Smooth muscle cell of the brain vasculature (primary cell): ENCODE results near the gene MTARC2.
"Not testable (repeated sequence)": the region's sequence is repeated elsewhere in the genome, so short reads cannot be mapped to it uniquely, and the experiment has no call there.

ENCODE experiments used
- DNase-seq: peaks from one replicate; pipeline ENCODE4 v3.0.0-alpha.2; 2012; ENCODE audit warnings: low read depth, low spot score

Gene MTARC2

DNA sequence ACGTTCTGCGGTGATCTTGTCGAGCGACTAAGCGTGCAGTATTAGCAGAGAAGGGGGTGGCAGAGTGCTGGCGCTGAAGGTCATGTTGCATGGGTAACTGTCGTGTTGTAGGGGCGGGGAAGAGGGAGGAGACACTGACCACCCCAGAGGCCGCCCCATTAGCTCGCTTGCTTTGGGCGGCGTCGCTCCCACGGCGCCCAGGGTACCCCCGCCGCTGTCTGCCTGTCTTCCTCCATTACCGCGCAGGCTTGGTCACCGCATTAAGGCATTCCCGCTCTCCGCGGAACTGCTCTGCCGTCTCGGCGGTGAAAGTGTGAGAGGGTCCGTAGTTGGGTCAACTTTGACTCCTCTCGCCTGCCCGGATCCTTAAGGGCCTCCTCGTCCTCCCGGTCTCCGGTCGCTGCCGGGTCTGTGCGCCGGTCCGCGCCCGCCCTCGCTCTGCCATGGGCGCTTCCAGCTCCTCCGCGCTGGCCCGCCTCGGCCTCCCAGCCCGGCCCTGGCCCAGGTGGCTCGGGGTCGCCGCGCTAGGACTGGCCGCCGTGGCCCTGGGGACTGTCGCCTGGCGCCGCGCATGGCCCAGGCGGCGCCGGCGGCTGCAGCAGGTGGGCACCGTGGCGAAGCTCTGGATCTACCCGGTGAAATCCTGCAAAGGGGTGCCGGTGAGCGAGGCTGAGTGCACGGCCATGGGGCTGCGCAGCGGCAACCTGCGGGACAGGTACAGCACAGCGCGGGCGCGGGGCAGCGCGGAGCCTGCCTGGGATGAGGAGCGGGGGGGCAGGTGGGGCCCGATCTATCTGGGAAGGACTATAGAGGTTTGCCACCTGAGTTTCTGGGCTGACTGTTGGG is at the start of gene MTARC2:
Gene MTARC2 (plus strand): TSS at position 234 of the 846 bp plus-strand sequence. CDS start 210 bp downstream, at position 444.
- DNase-seq, result no peak

DNA sequence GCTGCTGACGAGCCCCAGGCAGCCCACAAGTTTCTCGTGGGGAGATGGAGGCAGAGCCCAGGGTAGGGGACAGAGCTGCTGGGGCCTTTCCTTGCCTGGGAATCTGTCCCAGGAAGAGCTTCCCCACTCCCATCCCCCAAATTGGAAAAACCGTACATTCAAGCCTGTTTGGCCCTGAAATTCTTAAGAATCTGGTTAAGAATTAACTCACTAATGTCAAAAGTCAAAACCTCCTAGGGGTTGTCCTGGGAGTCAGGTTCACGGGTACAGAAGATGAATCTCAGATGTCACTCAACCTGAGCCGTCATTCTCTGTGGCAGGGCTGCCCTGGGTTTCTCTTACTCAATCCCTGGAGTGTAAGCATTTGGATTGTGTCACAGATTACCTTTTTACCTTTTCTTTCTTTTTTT is 49.5 kb upstream of the MTARC2 start:
- DNase-seq, result no peak

DNA sequence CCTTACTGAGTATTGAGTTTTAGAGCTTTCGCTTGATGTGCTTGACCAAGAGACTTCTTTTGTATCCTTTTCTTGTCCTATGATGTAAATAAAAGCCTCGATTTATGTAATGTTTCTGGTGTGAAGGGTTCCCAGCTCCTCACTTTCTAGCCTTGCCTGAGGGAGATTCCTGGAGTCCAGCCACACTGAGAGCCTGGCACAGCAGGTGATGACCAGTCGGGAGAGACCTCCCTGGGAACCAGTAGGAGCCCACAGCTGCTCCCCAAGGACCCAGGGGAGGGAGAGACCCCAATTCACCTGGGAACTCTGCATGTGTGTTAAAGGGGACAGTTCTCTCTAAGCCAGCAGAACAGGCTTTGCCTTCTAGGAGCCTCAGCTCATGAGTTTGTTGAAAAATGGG is 49.1 kb upstream of the MTARC2 start:
- no peak for DNase-seq

DNA sequence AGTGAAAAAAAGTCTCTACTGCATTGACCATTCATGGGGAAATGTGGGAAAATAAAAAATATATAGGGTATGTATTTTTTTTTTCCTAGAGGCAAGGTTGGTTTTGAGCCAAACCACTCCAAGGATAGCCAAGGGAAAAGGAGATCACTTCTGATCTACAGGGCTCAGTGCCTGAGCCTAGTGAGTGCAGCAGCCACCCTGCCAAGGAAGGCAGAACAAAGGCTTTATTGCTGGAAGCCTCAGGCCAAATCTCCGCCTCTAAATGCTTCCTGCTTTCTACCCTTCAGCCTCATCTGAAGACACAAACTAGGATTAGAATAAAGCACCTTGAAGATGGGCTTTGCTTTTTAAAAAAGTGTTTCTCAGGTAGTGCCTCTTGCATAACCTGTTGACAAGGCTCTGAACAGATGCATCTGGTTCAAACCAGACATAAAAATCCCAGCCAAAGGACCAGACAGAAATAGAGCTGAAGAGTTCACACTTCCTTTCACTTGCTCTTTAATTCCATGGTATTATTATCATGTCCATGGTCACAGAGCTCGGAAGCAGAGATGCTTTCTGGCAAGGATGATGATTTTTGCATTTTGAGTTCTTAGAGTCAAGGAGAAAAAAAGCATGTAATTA is 47.5 kb upstream of the MTARC2 start:
- no peak for DNase-seq

DNA sequence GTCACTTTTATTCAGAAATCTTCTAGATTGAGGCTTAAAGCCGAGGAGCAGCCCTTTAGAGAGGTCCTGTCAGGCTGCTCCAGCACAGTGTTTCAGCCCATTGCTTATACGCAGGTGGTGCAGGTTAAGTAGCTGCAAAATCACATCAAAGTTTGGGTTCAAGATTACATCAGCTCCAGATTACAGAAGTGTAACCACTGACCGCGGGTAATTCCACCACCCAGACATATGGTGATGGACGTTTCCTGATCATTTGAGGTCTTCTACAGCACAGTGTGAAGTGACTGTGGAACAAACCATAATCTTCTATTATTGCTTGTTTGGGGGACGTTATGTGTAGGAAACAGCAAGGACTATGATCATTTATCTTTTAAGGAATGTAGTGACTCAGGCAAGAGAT is 46.1 kb upstream of the MTARC2 start:
- DNase-seq, result no peak

DNA sequence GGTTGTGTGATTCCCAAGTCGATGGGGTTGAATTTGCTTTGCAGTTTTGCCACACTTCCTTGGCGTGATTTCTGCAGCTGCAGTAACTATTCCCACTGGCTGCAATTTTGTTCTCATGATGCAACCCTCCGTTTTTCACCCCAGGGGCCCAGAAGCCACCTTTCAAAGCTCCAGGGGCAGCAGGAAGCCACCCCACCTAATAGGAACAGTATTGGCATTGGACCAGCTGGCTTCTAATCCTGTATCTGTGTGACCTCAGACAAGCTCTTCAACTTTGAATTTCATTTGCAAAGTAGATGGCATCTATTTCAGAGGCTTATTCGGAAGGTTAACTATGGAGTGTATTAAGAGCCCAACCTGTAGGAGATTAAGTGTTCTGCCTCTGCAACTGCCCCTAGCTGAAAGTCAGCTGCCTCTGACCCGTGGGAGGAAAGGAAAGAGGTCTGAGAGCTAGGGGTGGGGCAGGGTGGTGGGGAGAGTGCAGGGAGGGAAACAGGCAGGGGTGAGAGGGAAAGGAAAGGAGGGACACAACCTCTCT is 45.3 kb upstream of the MTARC2 start:
- DNase-seq, result no peak

DNA sequence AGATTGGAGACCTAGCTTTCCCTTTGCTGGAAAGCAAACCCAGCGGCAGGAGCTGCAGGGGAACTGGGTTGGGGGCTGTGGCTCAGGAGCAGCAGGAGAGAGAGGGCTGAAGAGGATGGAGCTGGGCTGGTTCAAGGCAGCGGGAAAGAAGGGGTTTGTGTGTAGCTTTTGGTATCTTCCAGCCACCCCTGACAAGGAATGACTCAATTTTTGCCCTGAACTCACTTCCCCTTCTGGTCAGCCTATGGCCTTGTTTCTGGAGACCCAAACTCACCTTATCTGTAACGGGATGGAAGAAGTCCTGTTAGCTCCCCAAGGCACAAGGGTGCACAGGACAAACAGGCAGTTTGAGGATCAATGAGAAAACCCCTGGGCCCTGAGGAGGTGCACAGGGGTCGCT is 44.8 kb upstream of the MTARC2 start:
- no peak for DNase-seq

DNA sequence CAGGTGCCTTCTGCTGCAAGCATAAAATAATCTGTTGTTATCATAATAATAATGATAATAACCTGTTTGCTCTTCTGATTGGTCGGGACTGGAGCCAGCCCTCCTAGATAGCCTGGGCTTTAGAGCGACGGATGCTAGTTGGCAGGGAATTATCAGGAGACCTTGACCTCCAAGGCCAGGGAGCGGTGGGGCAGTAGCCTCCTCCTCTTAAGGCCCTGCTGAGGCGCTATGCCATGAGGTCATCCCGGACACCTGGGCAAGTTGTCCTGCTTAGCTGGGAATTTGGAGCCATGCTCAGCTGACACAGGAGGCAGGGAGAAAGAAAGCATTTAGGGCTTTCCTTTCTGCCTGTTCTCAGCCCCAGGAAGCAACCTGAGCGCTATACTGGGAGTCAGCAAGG is 42.3 kb upstream of the MTARC2 start:
- no peak for DNase-seq

DNA sequence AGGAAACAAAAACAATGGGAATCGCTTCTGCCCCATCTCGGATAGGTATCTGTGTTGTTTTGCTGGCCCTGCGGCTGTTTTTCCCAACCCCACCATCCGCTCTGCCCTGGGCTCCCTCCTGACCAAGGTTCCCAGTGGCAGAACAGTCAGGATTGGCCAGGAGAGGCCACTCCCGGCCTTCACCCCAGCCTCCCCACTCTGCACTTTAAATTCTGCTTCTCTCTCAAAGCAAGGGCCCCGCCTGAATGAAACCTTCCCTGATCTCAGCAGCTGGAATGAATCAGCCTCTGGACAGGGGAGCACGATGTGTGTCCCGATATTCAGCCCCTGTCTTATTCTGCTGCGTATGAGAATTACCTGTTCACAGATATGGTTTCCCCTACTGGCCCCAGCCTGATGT is 41.6 kb upstream of the MTARC2 start:
- DNase-seq, result no peak

DNA sequence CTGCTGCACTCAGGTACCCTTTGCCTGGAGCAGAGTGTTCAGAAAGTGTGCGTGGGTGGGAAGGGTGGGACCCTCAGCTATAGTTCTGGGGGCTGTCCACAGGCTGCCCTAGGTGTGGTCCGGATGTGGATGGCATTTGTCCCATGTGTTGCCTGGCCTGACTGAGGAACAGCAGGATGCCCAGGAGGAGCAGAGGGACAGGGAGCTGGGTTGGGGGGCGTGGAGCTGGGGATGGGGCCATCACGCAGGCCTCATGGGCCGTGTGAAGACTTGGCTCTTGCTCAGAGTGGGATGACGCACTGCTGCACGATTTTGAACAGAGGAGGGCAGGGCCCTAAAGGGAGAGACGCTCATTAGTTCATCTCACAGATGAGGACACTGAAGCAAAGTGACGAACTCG is 41.0 kb upstream of the MTARC2 start:
- no peak for DNase-seq

DNA sequence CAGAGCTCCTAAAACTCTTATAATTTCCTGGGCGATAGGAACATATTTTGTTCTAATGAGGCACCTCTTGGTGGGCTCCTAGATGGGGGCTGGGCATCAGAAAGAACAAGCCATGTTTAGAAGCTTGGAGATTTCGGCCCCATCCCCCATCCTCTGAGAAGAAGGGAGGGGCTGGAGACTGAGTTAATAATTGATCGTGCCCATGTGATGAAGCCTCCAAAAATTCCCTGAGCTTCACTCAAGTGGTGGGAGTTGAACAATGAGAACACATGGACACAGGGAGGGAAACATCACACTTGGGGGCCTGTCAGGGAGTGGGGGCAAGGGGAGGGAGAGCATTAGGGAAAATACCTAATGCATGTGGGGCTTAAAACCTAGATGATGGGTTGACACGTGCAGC is 39.9 kb upstream of the MTARC2 start:
- no peak for DNase-seq

DNA sequence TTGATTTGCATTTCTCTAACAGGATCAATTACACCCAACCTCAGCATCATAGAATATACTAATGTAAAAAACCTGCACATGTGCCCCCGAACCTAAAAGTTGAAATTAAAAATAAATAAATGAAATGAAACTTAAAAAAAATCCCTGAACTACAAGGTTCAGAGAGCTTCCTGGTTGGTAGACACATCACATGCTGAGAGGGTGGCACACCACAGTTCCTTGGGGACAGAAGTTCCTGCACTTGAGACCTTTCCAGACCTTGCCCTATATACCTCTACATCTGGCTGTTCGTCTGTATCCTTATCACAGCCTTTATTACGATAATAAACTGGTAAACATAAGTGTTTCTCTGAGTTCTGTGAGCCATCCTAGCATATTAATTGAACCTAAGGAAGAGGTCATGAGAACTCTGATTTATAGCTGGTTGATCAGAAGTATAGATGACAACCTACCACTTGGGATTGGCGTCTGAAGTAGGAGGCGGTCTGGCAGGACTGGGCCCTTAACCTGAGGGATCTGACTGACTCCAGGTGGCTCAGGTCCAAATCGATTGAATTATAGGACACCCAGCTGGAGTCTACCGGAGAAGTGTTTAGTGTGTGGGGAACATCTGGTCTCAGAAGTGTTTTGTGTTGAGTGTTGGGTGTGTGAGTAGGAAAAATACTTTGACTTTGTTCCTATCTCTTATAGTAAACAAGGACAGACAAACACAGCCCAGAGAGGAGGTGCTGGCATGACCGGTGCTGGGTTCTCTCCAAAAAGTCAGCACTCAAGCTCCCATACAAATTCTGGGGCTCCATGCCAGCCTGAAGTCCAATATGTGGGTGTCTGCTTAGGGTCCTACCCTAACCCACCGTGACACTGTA is 39.0 kb upstream of the MTARC2 start:
- no peak for DNase-seq

DNA sequence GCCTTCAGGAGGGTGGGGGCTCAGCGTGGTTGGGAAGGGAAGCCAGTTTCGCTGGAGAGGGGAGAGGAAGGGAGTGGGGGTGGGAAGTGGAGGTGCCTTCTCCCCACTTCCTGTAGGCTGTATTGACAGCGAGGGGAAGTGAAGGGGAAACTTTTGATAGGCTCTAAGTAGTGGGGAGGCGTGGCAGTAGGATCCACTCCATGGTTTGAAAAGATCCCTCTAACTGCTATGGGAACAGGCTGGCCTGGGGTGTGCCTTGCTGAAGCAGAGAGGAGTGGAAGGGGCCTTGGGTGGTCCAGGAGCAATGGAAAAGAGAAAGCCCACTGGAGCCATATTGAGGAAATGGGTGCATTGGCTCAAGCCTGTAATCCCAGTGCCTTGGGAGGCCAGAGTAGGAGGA is 37.8 kb upstream of the MTARC2 start:
- DNase-seq, result no peak

DNA sequence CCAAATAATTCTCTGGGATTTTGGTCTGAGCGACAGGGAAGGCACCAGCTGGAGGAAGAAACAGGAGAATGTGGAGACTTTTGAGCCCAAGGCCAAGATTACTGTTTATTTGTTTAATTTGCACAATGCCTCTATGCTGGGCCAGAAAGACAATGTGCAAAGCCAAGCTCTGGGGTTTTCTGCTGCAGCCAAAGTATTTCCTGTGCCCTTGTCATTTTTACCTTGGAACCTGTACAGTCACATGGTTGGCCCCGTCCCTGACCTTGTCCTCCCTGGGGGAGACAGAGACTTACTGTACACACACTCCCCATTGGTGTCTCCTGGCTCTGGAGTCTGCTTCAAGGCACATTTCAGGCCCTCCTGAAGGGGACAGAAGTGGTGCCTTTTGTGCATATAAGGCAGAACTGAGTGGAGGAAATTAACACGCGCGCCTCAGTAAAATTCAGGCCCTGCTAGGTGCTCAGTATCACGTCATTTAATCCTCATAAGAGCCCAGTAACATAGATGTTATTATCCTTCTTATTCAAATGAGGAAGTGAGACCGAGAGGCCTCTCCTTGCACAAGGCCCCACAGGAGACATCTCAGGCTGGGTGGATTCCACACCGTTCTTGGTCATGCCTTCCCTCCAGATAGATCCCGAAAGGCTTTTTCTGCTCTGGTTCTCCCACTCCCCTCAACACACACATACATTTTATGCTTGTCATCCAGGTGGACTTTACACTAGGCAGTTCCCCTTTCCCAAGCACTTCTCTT is 36.9 kb upstream of the MTARC2 start:
- DNase-seq, result no peak

DNA sequence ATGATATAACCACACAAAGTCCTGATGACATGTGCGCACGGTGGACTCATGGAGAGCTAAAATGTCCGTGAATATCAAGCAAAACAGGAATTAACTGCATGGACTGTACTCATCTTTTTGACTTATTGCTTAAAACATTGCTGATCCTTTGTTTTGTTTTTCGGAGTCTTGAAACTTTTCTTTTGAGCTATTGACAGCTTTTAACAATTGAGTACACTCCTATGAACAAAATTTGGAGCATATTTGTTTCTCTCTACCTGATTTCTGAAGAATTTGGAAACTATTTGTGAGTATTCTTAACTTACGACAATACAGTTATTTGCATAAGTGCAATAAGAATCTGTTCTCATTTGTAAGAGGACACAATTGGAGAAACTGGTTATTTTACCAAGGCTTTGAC is 32.1 kb upstream of the MTARC2 start:
- DNase-seq, result not testable (repeated sequence)

DNA sequence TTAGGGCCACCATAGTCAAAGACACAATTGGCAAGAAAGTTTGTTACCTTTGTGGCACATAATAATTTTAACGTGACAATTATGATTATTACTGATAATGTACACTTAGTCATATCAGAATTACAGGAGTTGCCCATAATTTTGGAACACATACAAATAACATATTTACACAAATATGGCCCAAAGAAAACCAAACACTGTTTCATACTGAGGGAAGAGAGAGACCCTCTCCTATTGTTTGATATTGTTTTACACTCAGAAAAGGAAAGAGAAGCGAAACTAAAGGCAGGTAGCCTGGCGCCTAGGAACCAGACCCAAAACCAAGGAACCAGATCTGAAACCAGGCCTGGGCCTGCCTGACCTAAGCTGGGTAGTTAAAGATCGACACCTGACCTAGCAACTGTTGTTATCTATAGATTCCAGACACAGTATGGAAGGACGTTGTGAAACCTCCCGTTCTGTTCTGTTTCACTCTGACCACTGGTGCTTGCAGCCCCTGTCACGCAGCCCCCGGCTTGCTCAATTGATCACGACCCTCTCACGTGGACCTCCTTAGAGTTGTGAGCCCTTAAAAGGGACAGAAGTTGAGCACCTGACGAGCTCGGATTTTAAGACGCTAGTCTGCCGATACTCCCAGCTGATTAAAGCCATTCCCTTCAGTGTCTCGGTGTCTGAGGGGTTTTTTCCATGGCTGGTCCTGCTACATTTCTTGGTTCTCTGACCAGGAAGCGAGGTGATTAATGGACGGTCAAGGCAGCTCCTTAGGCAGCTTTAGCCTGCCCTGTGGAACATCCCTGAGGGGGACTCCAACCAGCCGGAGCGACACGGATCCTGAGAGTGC is 30.1 kb upstream of the MTARC2 start:
- no peak for DNase-seq

DNA sequence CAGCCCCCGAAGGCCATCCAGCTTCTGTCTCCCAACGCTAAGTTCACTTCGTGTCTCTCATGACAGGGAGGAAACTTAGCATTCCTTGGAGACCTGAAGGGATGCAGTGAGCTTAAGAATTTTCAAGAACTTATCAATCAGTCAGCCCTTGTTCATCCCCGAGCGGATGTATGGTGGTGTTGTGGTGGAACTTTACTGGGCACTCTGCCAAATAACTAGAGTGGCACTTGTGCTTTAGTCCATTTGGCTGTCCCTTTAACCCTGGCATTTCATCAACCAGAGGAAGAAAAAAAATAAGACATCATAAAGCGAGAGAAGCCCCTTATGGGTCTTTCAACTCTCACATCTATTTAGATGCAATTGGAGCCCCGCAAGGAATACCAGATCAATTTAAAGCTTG is 26.9 kb upstream of the MTARC2 start:
- not testable (repeated sequence) for DNase-seq

DNA sequence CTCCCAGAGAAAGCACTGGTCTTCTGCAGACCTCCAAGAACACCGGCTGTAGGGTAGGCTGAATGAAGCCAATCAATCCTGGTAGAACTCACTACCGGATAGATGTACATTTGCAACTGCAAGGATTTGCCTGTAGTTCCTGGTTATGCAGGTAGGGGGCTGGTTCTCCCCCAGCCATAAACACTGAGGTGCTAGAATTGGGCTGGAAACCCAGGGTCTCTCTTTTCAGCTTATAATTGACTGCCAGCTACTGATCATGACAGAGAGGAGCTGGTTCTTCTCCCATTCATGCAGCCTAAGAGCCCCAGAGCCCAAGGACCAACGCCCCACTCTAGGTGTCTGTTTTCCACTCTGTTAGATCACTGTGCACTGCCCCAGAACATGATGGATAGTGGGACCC is 21.5 kb upstream of the MTARC2 start:
- no peak for DNase-seq

DNA sequence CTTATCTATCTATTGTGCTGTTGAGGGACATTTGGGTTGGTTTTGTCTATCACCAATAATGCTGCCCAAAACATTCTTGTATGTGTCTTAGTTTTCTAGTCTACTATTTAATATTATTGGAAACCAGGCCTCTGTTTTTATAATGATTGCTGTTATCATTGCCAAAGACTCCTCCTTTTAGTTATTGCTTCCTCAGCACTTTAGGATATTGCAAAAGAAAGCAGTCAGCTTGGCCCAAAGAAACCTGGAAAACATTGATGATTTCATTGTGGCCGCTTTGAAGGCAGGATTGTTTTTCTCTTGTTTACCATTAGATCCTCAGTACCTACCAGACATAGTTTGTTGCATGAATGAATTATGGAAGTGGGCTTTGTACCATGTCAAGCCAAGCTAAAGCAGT is 20.6 kb upstream of the MTARC2 start:
- DNase-seq, result no peak

DNA sequence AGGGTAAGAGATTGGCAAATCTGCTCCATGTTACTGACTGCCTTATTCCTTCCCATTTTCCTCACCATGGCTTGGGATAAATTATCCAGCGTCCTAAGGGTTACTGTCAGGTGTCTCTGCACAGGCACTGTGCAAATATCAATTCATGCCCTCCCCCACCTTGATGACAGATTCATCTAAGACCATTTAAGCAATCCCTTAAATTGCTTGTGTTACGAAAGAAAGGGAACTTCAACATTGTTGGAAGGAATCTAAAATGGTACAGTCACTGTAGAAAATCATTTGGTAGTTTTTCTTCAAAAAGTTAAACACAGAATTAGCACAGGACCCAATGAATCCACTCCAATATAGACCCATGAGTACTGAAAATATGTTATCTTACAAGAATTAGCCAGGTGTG is 17.6 kb upstream of the MTARC2 start:
- no peak for DNase-seq
